Fibroblast of lung (primary cell): ENCODE measurements around the gene LRRC61. TPM values are rescaled to one million over a fixed set of nuclear protein-coding genes. Genes with fewer than 3 reads are reported as not detected.

ENCODE experiments used
- DNase-seq, 2 donors: peaks; one replicate each; pipeline versions ENCODE4 v3.0.0 to v3.0.0-alpha.2; 2010; ENCODE audit warnings: low read depth in 2 of 2
- H2AFZ ChIP-seq: 2 replicates; pipeline ENCODE4 v1.5.1; 2012; ENCODE audit warnings: low read length, control low read depth, inconsistent platforms
- H3K27ac ChIP-seq: 2 replicates; pipeline ENCODE4 v1.5.1; 2011; ENCODE audit warnings: low read length, control low read depth; ENCODE audit not compliant: insufficient read depth
- H3K27me3 ChIP-seq: 2 replicates; pipeline ENCODE4 v1.5.1; 2011; ENCODE audit warnings: mild to moderate bottlenecking, low read length; ENCODE audit not compliant: control insufficient read depth, insufficient read depth
- H3K36me3 ChIP-seq: 2 replicates; pipeline ENCODE4 v1.5.1; 2011; ENCODE audit warnings: low read length; ENCODE audit not compliant: control insufficient read depth, insufficient read depth
- H3K4me1 ChIP-seq: 2 replicates; pipeline ENCODE4 v1.5.1; 2011; ENCODE audit warnings: low read length; ENCODE audit not compliant: control insufficient read depth, insufficient read depth; ENCODE audit errors: extremely low read depth
- H3K4me2 ChIP-seq: 2 replicates; pipeline ENCODE4 v1.5.1; 2011; ENCODE audit warnings: low read length, control low read depth; ENCODE audit not compliant: insufficient read depth; ENCODE audit errors: extremely low read depth
- H3K4me3 ChIP-seq, 4 experiments: fragments of 200-600 bp in 1 of 4; sonication (generic) in 1 of 4; replicated peaks in 1 of 4; 2 replicates each; pipeline ENCODE4 v1.5.1; 2011 to 2016; ENCODE audit warnings: low read length in 4 of 4, low read depth in 3 of 4, mild to moderate bottlenecking in 3 of 4, control low read depth in 2 of 4, inconsistent platforms in 1 of 4, mixed read lengths in 1 of 4; ENCODE audit not compliant: insufficient read depth in 1 of 4; ENCODE audit errors: control extremely low read depth in 1 of 4
- H3K79me2 ChIP-seq: 2 replicates; pipeline ENCODE4 v1.5.1; 2012; ENCODE audit warnings: mild to moderate bottlenecking, low read length, inconsistent platforms; ENCODE audit not compliant: control insufficient read depth, insufficient read depth
- H3K9ac ChIP-seq: 2 replicates; pipeline ENCODE4 v1.5.1; 2011; ENCODE audit warnings: mild to moderate bottlenecking, low read length, control low read depth; ENCODE audit not compliant: insufficient read depth
- H3K9me3 ChIP-seq: 2 replicates; pipeline ENCODE4 v1.5.1; 2012; ENCODE audit warnings: low read depth, low read length; ENCODE audit not compliant: control insufficient read depth, insufficient read depth
- H4K20me1 ChIP-seq: 2 replicates; pipeline ENCODE4 v1.5.1; 2011; ENCODE audit warnings: low read length; ENCODE audit not compliant: control insufficient read depth, insufficient read depth; ENCODE audit errors: extremely low read depth
- CTCF ChIP-seq, 2 donors: IDR thresholded peaks in 1 of 2; conservative IDR thresholded peaks in 1 of 2; 1 replicate in 1 of 2; 2 replicates in 1 of 2; pipeline ENCODE4 v1.5.1; 2011 to 2012; ENCODE audit warnings: low read length in 2 of 2, control low read depth in 1 of 2, inconsistent platforms in 1 of 2, low read depth in 1 of 2, mild to moderate bottlenecking in 1 of 2
- EZH2 ChIP-seq: IDR thresholded peaks from 2 replicates; pipeline ENCODE4 v1.5.1; 2012; ENCODE audit warnings: low read length, control low read depth, mild to moderate bottlenecking; ENCODE audit errors: missing control alignments
- polyA plus RNA-seq, 2 donors: library from polyadenylated mRNA; depleted of rRNA in 1 of 2; stranded (reverse) in 1 of 2; unstranded in 1 of 2; fragments of >200 nt; gene quantifications; 2 replicates each; pipeline ENCODE4 v1.2.1, GENCODE V29; 2011 to 2012; ENCODE audit warnings: missing spikeins in 1 of 2
- total RNA-seq: library from RNA; depleted of rRNA; stranded (reverse); fragments of >200 nt; gene quantifications from 2 replicates; pipeline ENCODE4 v1.2.1, GENCODE V29; 2014

Gene LRRC61
- total and polyA plus RNA-seq, 2 donors (not counting 1 experiment from before 2014, with no cell fraction given), result 0.03 to 0.33 TPM

- no peak overlapping the region for H3K4me3 ChIP-seq
- H3K27ac ChIP-seq, result no peak overlapping the region
- H3K36me3 ChIP-seq, result no peaks in the 10 kb centered on the region
- H3K79me2 ChIP-seq, result peaks cover 5% of the 10 kb centered on the region
- no peak overlapping the region for H3K9ac ChIP-seq
- H4K20me1 ChIP-seq, result no peaks in the 10 kb centered on the region
- H3K27me3 ChIP-seq, result no peaks in the 10 kb centered on the region
- no peak overlapping the region for H3K4me2 ChIP-seq
- H3K9me3 ChIP-seq, result no peaks in the 10 kb centered on the region
- H2AFZ ChIP-seq, result no peak overlapping the region
- peaks cover 7% of the 10 kb centered on the region for H3K4me1 ChIP-seq
- DNase-seq, result no peak
- TF ChIP-seq CTCF (conservative IDR thresholded peaks at IDR 0.05 in 1 of 2, IDR thresholded peaks at IDR 0.05 in 1 of 2; ENCODE audit: low read depth in 1 of 2, low read length in 2 of 2), result no peak
- TF ChIP-seq EZH2, result no peak
Measured at GRCh38 chr7:150381785-150382122, 58.6 kb downstream of the LRRC61 start.

- no peak overlapping the region for H3K4me3 ChIP-seq
Measured at GRCh38 chr7:150382123-150382843, 59.1 kb downstream of the LRRC61 start.

DNA sequence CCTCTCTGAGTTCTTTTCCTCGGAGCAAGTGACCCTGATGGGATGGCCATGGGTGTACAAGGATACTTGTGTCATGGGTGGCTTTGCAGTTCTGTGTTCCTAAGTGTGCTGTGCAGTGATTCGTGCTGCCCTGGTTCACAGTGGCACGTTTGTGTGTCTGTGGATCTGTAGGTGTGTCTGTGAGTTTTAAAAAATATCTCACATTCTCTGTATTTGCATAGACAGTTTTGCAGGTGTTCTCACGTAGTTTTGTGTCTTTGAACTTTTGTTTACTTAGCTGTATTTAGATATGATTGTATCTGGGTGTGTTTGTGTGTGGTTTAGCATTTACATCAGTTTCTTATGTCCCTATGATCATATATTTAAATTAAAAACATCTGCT is 59.7 kb downstream of the LRRC61 start:
- H4K20me1 ChIP-seq, result no peaks in the 10 kb centered on the region
- no peak overlapping the region for H3K4me2 ChIP-seq
- DNase-seq, result no peak
- H3K27ac ChIP-seq, result no peak overlapping the region
- H3K4me1 ChIP-seq, result peaks cover 7% of the 10 kb centered on the region
- no peak for TF ChIP-seq CTCF (conservative IDR thresholded peaks at IDR 0.05 in 1 of 2, IDR thresholded peaks at IDR 0.05 in 1 of 2; ENCODE audit: low read depth in 1 of 2, low read length in 2 of 2)
- TF ChIP-seq EZH2, result no peak
- peaks cover 5% of the 10 kb centered on the region for H3K79me2 ChIP-seq
- H3K9me3 ChIP-seq, result no peaks in the 10 kb centered on the region
- H3K9ac ChIP-seq, result no peak overlapping the region
- no peaks in the 10 kb centered on the region for H3K36me3 ChIP-seq
- no peaks in the 10 kb centered on the region for H3K27me3 ChIP-seq
- H2AFZ ChIP-seq, result no peak overlapping the region
- H3K4me3 ChIP-seq, result no peak overlapping the region

More at GRCh38 chr7:150382123-150382843, 59.1 kb downstream of the LRRC61 start:
- no peaks in the 10 kb centered on the region for H3K9me3 ChIP-seq
- peaks cover 7% of the 10 kb centered on the region for H3K4me1 ChIP-seq
- TF ChIP-seq EZH2, result no peak
- no peak overlapping the region for H3K27ac ChIP-seq
- no peak overlapping the region for H3K9ac ChIP-seq
- H3K79me2 ChIP-seq, result peaks cover 5% of the 10 kb centered on the region
- H3K36me3 ChIP-seq, result no peaks in the 10 kb centered on the region
- no peaks in the 10 kb centered on the region for H4K20me1 ChIP-seq
- H3K4me2 ChIP-seq, result no peak overlapping the region
- H2AFZ ChIP-seq, result no peak overlapping the region
- no peak for DNase-seq
- H3K27me3 ChIP-seq, result no peaks in the 10 kb centered on the region
